Left ventricle myocardium inferior (tissue), 1 donor: ENCODE results near the gene SNRPD2. TPM values are rescaled to one million over a fixed set of nuclear protein-coding genes. Genes with fewer than 3 reads are reported as not detected.
A peak's percentile ranks its signal among the peaks of the same experiment; 100 is the strongest.
"Not testable (repeated sequence)": the region's sequence is repeated elsewhere in the genome, so short reads cannot be mapped to it uniquely, and the experiment has no call there.

Experiments used
- DNase-seq: peaks from one replicate; pipeline ENCODE4 v3.0.0-alpha.2; 2020
- H3K27ac ChIP-seq: fragments of 200-600 bp; replicated peaks from 2 replicates; pipeline ENCODE4 v1.8.0; 2021
- H3K27me3 ChIP-seq: fragments of 200-600 bp; 2 replicates; pipeline ENCODE4 v1.8.0; 2021; ENCODE audit warnings: low read depth
- H3K36me3 ChIP-seq: fragments of 200-600 bp; 2 replicates; pipeline ENCODE4 v1.8.0; 2021
- H3K4me1 ChIP-seq: fragments of 200-600 bp; 2 replicates; pipeline ENCODE4 v1.8.0; 2021
- H3K4me3 ChIP-seq: fragments of 200-600 bp; 2 replicates; pipeline ENCODE4 v1.8.0; 2021; ENCODE audit warnings: mild to moderate bottlenecking, moderate library complexity
- H3K9me3 ChIP-seq: fragments of 200-600 bp; replicated peaks from 2 replicates; pipeline ENCODE4 v1.8.0; 2021
- intact Hi-C: fragments of 100-400 bp; cut with micrococcal nuclease; formaldehyde crosslinking; loops from one replicate; pipeline ENCODE4 v1.11.0; 2022
- total RNA-seq: library from RNA; stranded (reverse); fragmentation: NEBNext Ultra II Directional; extraction: Animal tissue kit (Norgen Biotek cat#: 25700); gene quantifications from one replicate; pipeline ENCODE4 v1.2.1, GENCODE V29; 2021
- TF ChIP-seq, protein P1 (sequence below): fragments of 200-600 bp; IDR thresholded peaks from 2 replicates; pipeline ENCODE4 v1.8.0; 2021; ENCODE audit warnings: antibody characterized with exemption, mild to moderate bottlenecking, borderline replicate concordance
- donor health status: DM: no; HTN: yes; CAD: no; lungs with severe emphysema.

The SNRPD2 gene
- total RNA-seq, 1 donor from 2014 or later = 249 TPM

- intact Hi-C loops = no loop called here
- Histone ChIP-seq H3K36me3 (no peaks in the 10 kb centered on the region), H3K4me1 (peaks cover 27% of the 10 kb centered on the region), H3K4me3 (peak overlapping the region; percentile 87), H3K27ac (peak overlapping the region; percentile 76), H3K9me3 (no peaks in the 10 kb centered on the region), H3K27me3 (no peaks in the 10 kb centered on the region)
- no peak for DNase-seq
- TF ChIP-seq, protein P1, sequence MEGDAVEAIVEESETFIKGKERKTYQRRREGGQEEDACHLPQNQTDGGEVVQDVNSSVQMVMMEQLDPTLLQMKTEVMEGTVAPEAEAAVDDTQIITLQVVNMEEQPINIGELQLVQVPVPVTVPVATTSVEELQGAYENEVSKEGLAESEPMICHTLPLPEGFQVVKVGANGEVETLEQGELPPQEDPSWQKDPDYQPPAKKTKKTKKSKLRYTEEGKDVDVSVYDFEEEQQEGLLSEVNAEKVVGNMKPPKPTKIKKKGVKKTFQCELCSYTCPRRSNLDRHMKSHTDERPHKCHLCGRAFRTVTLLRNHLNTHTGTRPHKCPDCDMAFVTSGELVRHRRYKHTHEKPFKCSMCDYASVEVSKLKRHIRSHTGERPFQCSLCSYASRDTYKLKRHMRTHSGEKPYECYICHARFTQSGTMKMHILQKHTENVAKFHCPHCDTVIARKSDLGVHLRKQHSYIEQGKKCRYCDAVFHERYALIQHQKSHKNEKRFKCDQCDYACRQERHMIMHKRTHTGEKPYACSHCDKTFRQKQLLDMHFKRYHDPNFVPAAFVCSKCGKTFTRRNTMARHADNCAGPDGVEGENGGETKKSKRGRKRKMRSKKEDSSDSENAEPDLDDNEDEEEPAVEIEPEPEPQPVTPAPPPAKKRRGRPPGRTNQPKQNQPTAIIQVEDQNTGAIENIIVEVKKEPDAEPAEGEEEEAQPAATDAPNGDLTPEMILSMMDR = no peak
Observed at GRCh38 chr19:45729800-45730290, 38.1 kb upstream of the SNRPD2 start.

- H3K9me3 ChIP-seq, H3K36me3 ChIP-seq, DNase-seq, H3K4me3 ChIP-seq, H3K27ac ChIP-seq, H3K27me3 ChIP-seq, intact Hi-C loops: not testable (repeated sequence)
- peaks cover 27% of the 10 kb centered on the region for H3K4me1 ChIP-seq
Observed at GRCh38 chr19:45728683-45729082, 36.9 kb upstream of the SNRPD2 start.

GRCh38 chr19:45720065-45720464 is 28.3 kb upstream of the SNRPD2 start:
- H3K27ac ChIP-seq, intact Hi-C loops, H3K27me3 ChIP-seq, DNase-seq, H3K9me3 ChIP-seq, H3K4me3 ChIP-seq: not testable (repeated sequence)
- H3K4me1 ChIP-seq = peaks cover 30% of the 10 kb centered on the region
- peaks cover 18% of the 10 kb centered on the region for H3K36me3 ChIP-seq

GRCh38 chr19:45717983-45718650 is 26.4 kb upstream of the SNRPD2 start:
- peak overlapping the region; percentile 95 for H3K27ac ChIP-seq
- intact Hi-C loops = no loop called here
- H3K4me3 ChIP-seq = peak overlapping the region; percentile 75
- peaks cover 12% of the 10 kb centered on the region for H3K36me3 ChIP-seq
- H3K27me3 ChIP-seq = no peaks in the 10 kb centered on the region
- peaks cover 30% of the 10 kb centered on the region for H3K4me1 ChIP-seq
- TF ChIP-seq, protein P1 = no peak
- DNase-seq = no peak
- H3K9me3 ChIP-seq = no peaks in the 10 kb centered on the region

GRCh38 chr19:45717131-45717982 is 25.6 kb upstream of the SNRPD2 start:
- intact Hi-C loops = no loop called here
- TF ChIP-seq, protein P1 = peak; percentile 23
- H3K9me3 ChIP-seq = no peaks in the 10 kb centered on the region
- peaks cover 15% of the 10 kb centered on the region for H3K36me3 ChIP-seq
- H3K4me1 ChIP-seq = peaks cover 30% of the 10 kb centered on the region
- DNase-seq = peak; percentile 98
- H3K4me3 ChIP-seq = peak overlapping the region; percentile 75
- no peaks in the 10 kb centered on the region for H3K27me3 ChIP-seq
- H3K27ac ChIP-seq = peak overlapping the region; percentile 95

DNA sequence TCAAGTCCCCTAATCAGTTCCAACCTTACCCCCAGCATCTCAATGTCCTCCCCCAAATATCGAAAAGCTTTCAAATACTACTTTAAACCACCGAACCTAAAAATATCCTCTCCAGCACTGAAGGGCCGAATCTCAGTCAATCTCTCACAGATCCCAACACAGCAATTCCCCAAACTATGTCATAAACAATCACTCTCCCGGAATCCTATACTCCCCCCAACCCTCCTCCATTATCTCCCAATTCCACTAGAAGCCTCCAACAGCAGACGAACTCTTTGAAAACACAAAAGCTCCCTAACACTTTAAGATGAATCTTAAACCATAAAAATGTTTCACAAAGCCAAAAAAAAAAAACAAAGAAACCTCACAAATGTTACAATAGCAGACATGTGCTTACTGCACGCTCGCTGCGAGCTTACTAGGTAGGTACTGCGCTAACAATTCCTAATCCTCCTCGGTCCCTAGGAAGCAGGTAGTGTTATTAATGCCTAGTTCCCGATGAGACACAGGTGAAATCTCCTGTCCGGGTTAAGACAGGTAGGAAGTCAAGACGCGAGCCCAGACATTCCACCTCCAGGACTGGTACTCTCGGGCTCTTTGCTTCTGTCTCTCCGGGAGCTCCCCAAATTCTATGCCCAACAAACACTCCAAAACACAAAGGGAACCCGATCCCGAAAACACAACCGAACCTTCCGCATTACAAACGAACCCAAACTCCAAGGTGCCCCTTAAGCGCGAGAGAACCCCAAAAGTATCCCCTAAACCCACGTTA is 24.8 kb upstream of the SNRPD2 start:
- Histone ChIP-seq H3K4me3 (peak overlapping the region; percentile 75), H3K27me3 (no peaks in the 10 kb centered on the region), H3K9me3 (no peaks in the 10 kb centered on the region), H3K36me3 (peaks cover 23% of the 10 kb centered on the region), H3K27ac (peak overlapping the region; percentile 95), H3K4me1 (peaks cover 24% of the 10 kb centered on the region)
- no peak for DNase-seq
- TF ChIP-seq, protein P1 = no peak
- intact Hi-C loops = no loop called here
